NK-92 treated with Interleukin-12 subunit alpha and Interleukin-12 subunit beta, amount 100 ng/mL, for 24 hours (cell line): Measurements from ENCODE around the gene TTPAL.

Experiments used
- DNase-seq: peaks from one replicate; lab custom pipeline; 2025; lab: John Stamatoyannopoulos, UW

TTPAL gene

DNA sequence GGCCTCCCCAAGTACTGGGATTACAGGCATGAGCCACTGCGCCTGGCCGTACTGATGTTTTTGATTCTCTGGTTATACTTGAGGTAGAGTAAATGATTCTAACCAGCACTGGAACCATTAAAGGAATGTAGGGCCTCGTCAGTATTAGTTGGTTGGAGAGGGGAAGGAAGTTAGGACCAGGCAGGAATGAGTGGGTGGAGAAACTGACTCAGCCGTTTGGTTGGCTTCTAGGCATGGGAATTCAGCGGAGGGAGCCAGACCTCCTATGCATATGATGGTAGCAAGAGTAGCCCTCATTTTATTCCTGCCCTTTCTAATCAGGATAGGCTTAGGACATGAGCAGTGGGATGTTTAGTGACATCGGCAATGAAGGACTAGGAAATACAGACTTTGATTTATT is 65.2 kb downstream of the TTPAL start:
- DNase-seq, result no peak

- DNase-seq, result no peak
Observed at GRCh38 chr20:44541992-44542391, 66.3 kb downstream of the TTPAL start.

- DNase-seq, result no peak
Observed at GRCh38 chr20:44542890-44543289, 67.2 kb downstream of the TTPAL start.

DNA sequence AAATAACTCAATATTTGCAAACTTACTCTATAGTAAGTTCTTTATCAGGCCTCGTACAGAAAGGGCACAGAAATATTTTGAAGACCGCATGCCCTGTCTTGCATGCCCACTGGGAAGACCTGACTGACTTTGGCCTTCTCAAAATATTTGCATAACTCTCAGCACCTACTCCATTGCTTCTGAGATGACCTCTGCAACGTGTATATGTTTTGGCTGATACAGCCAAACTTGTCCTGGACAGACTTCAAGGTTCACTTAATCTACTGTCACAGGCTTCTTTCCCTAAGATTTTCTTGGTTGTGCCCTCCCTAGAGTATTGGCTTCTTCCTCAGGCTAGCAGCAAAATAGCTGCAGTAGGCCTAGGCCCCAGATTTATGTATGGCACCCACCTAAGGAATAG is 67.7 kb downstream of the TTPAL start:
- no peak for DNase-seq
